Smooth muscle cell (in vitro differentiated cells): ENCODE measurements around the gene FEZ2. TPM values are rescaled to one million over a fixed set of nuclear protein-coding genes. Genes with fewer than 3 reads are reported as not detected.

ENCODE experiments used
- DNase-seq: peaks from one replicate; lab custom pipeline; 2025; ENCODE audit not compliant: unreplicated experiment; lab: John Stamatoyannopoulos, UW
- H2AFZ ChIP-seq: fragments of 200-600 bp; sonication (generic); 2 replicates; pipeline ENCODE4 v1.6.0; 2016; ENCODE audit warnings: antibody characterized with exemption, low read depth, mild to moderate bottlenecking
- H3F3A ChIP-seq: fragments of 200-600 bp; sonication (generic); 2 replicates; pipeline ENCODE4 v1.6.0; 2017; ENCODE audit warnings: antibody characterized with exemption, low read depth
- H3K27ac ChIP-seq: fragments of 200-600 bp; sonication (generic); 2 replicates; pipeline ENCODE4 v1.5.1; 2016; ENCODE audit warnings: low read depth, mild to moderate bottlenecking
- H3K27me3 ChIP-seq: fragments of 200-600 bp; sonication (generic); 2 replicates; pipeline ENCODE4 v1.6.1; 2016; ENCODE audit warnings: low read depth, mild to moderate bottlenecking
- H3K36me3 ChIP-seq: fragments of 200-600 bp; sonication (generic); 2 replicates; pipeline ENCODE4 v1.5.1; 2016; ENCODE audit warnings: low read depth
- H3K4me1 ChIP-seq: fragments of 200-600 bp; sonication (generic); 2 replicates; pipeline ENCODE4 v1.5.1; 2016; ENCODE audit warnings: low read depth
- H3K4me2 ChIP-seq: fragments of 200-600 bp; sonication (generic); 2 replicates; pipeline ENCODE4 v1.6.0; 2016; ENCODE audit warnings: mild to moderate bottlenecking
- H3K4me3 ChIP-seq: fragments of 200-600 bp; sonication (generic); 2 replicates; pipeline ENCODE4 v1.5.1; 2016; ENCODE audit warnings: mild to moderate bottlenecking
- H3K79me2 ChIP-seq: fragments of 200-600 bp; sonication (generic); 2 replicates; pipeline ENCODE4 v1.6.0; 2016; ENCODE audit warnings: low read depth, mild to moderate bottlenecking
- H3K9ac ChIP-seq: fragments of 200-600 bp; sonication (generic); 2 replicates; pipeline ENCODE4 v1.6.0; 2016; ENCODE audit warnings: low read depth
- H3K9me3 ChIP-seq: fragments of 200-600 bp; sonication (generic); replicated peaks from 2 replicates; pipeline ENCODE4 v1.5.1; 2016; ENCODE audit warnings: low read depth
- H4K20me1 ChIP-seq: fragments of 200-600 bp; sonication (generic); 2 replicates; pipeline ENCODE4 v1.6.0; 2016; ENCODE audit warnings: low read depth
- WGBS: methylation state at CpG from one replicate; pipeline ENCODE4 v1.1.7; 2016; ENCODE audit warnings: low lambda C conversion rate; 5-methylcytosine and 5-hydroxymethylcytosine counted together
- polyA plus RNA-seq: library from polyadenylated mRNA; unstranded; fragments of >200 nt; fragmentation: Nextera tagmentation; extraction: Ambion mirVana; gene quantifications from 2 replicates; pipeline ENCODE4 v1.2.1, GENCODE V29; 2016
- total RNA-seq: library from RNA; depleted of rRNA; stranded (reverse); fragments of >200 nt; gene quantifications from 2 replicates; pipeline ENCODE4 v1.2.3, GENCODE V29; 2014
- TF ChIP-seq, protein P1 (sequence below): fragments of 200-600 bp; sonication (generic); IDR thresholded peaks from 2 replicates; pipeline ENCODE4 v1.5.1; 2017; ENCODE audit warnings: borderline replicate concordance, mild to moderate bottlenecking, antibody characterized with exemption; ENCODE audit not compliant: insufficient read depth, poor library complexity, severe bottlenecking

The FEZ2 gene
- total and polyA plus RNA-seq, 2 experiments from 2014 or later, result 17.7 to 69.0 TPM

DNA sequence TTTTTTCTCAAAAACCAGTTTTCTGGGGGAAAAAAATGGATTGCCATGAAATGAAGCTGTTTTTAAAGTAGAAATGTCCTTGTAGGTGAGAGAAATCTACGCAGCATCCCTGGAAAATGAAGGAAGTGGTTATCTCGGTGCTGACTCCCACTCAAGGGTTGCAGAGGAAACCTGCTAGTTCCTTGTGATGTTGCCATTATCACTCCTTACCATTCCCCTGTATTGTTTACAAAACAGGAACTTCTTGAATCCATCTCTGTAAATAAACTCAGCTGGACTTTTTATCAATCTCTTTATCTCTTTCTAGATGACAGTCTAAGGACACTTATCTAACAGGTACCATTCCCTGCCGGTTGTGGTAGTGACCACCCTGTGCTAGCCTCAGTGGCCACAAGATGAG is 61.2 kb downstream of the FEZ2 start:
- H3K4me3 ChIP-seq, result no peak overlapping the region
- no peaks in the 10 kb centered on the region for H3K9me3 ChIP-seq
- no peak overlapping the region for H3K9ac ChIP-seq
- no peaks in the 10 kb centered on the region for H3K4me1 ChIP-seq
- TF ChIP-seq, protein P1, sequence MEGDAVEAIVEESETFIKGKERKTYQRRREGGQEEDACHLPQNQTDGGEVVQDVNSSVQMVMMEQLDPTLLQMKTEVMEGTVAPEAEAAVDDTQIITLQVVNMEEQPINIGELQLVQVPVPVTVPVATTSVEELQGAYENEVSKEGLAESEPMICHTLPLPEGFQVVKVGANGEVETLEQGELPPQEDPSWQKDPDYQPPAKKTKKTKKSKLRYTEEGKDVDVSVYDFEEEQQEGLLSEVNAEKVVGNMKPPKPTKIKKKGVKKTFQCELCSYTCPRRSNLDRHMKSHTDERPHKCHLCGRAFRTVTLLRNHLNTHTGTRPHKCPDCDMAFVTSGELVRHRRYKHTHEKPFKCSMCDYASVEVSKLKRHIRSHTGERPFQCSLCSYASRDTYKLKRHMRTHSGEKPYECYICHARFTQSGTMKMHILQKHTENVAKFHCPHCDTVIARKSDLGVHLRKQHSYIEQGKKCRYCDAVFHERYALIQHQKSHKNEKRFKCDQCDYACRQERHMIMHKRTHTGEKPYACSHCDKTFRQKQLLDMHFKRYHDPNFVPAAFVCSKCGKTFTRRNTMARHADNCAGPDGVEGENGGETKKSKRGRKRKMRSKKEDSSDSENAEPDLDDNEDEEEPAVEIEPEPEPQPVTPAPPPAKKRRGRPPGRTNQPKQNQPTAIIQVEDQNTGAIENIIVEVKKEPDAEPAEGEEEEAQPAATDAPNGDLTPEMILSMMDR, result no peak
- no peak overlapping the region for H3K4me2 ChIP-seq
- H3K27ac ChIP-seq, result no peak overlapping the region
- H3K79me2 ChIP-seq, result no peaks in the 10 kb centered on the region
- H3K36me3 ChIP-seq, result no peaks in the 10 kb centered on the region
- WGBS, result 85% methylated on average over 3 of the region's 3 CpGs
- no peak overlapping the region for H2AFZ ChIP-seq
- no peak for DNase-seq
- no peaks in the 10 kb centered on the region for H4K20me1 ChIP-seq
- no peaks in the 10 kb centered on the region for H3K27me3 ChIP-seq
- no peaks in the 10 kb centered on the region for H3F3A ChIP-seq

DNA sequence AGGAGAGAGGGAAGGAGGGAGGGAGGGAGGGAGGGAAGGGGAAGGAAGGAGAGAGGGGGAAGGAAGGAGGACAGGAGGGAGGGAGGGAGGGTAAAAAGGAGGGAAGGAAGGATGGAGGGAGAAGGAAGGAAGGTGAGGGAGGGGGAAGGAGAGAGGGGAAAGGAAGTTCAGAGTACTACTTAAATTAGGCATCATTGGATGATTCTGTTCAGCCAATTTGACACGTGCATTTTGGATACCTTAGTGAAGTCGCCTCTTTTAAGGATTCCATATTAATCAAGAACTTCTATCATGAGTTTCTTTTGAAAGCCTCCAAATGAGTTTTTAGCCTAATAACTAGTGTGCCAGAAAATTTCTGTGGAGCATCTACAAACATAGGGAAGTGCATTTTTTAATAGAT is 62.9 kb downstream of the FEZ2 start:
- H3K27ac ChIP-seq, result no peak overlapping the region
- no peaks in the 10 kb centered on the region for H3K79me2 ChIP-seq
- no peak for DNase-seq
- no peak overlapping the region for H3K9ac ChIP-seq
- no peaks in the 10 kb centered on the region for H3F3A ChIP-seq
- no peak overlapping the region for H2AFZ ChIP-seq
- no peaks in the 10 kb centered on the region for H3K27me3 ChIP-seq
- H3K36me3 ChIP-seq, result no peaks in the 10 kb centered on the region
- H3K9me3 ChIP-seq, result no peaks in the 10 kb centered on the region
- no peak overlapping the region for H3K4me3 ChIP-seq
- TF ChIP-seq, protein P1, result no peak
- WGBS, result 93% methylated on average over 2 of the region's 2 CpGs
- H3K4me2 ChIP-seq, result no peak overlapping the region
- no peaks in the 10 kb centered on the region for H4K20me1 ChIP-seq
- H3K4me1 ChIP-seq, result peaks cover 4% of the 10 kb centered on the region

DNA sequence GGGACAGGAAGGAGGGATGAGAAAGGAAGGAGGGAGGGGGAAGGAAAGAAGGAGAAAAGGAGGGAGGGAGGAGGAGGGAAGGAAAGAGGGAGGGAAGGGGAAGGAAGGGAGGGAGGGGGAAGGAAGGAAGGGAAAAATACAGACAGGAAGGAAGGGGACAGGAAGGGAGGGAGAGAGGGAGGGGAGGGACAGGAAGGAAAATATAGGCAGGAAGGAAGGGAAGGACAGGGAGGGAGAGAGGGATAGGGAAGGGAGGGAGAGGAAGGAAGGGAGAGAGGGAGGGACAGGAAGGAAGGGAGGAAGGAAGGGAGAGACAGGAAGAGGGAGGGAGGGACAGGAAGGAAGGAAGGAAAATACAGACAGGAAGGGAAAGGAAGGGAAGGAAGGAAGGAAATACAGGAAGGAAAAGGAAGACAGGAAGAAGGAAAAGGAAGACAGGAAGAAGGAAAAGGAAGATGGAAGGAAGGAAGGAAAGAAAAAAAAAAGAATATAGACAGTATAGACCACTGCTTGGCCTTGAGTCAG is 63.6 kb downstream of the FEZ2 start:
- Histone ChIP-seq H3F3A (peaks cover 5% of the 10 kb centered on the region), H3K36me3 (no peaks in the 10 kb centered on the region), H3K9ac (no peak overlapping the region), H2AFZ (no peak overlapping the region), H3K4me2 (no peak overlapping the region), H3K4me1 (peaks cover 4% of the 10 kb centered on the region), H3K79me2 (no peaks in the 10 kb centered on the region), H3K27me3 (no peaks in the 10 kb centered on the region), H3K27ac (no peak overlapping the region), H3K9me3 (no peaks in the 10 kb centered on the region), H3K4me3 (no peak overlapping the region), H4K20me1 (no peaks in the 10 kb centered on the region)
- DNase-seq, result no peak
- TF ChIP-seq, protein P1, result no peak

DNA sequence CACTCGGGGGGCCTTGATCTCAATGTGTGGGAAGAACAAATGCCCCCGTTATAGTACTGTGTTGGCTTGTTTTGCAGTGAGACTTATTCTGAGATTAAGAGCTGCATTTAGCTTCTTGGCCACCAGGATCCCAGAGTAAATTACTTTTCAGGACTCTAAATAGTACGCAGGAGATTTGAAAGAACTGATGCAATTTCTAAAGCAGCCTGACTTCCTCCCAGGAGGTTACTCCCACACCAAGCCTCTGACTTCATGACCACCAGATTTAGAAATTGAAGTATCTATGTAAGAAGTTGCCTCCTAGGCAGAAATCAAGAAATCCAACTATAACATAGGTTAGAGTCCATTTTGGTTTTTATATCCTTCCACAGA is 67.0 kb downstream of the FEZ2 start:
- H3K27me3 ChIP-seq, result no peaks in the 10 kb centered on the region
- no peaks in the 10 kb centered on the region for H4K20me1 ChIP-seq
- no peaks in the 10 kb centered on the region for H3K79me2 ChIP-seq
- TF ChIP-seq, protein P1, result peak; percentile 16
- H3K9me3 ChIP-seq, result no peaks in the 10 kb centered on the region
- H2AFZ ChIP-seq, result no peak overlapping the region
- H3K9ac ChIP-seq, result no peak overlapping the region
- peak overlapping the region; percentile 23 for H3K4me2 ChIP-seq
- H3K4me3 ChIP-seq, result no peak overlapping the region
- H3K4me1 ChIP-seq, result peaks cover 4% of the 10 kb centered on the region
- H3K27ac ChIP-seq, result peak overlapping the region; percentile 88
- no peaks in the 10 kb centered on the region for H3K36me3 ChIP-seq
- 57% methylated on average over 3 of the region's 3 CpGs for WGBS
- H3F3A ChIP-seq, result peaks cover 5% of the 10 kb centered on the region
- DNase-seq, result no peak
